Fibroblast of lung (primary cell): ENCODE data around the gene WWOX. TPM values are rescaled to one million over a fixed set of nuclear protein-coding genes. Genes with fewer than 3 reads are reported as not detected.
A peak's percentile ranks its signal among the peaks of the same experiment; 100 is the strongest.

Source experiments
- DNase-seq, 2 donors: peaks; one replicate each; pipeline versions ENCODE4 v3.0.0 to v3.0.0-alpha.2; 2010; ENCODE audit warnings: low read depth in 2 of 2
- H2AFZ ChIP-seq: 2 replicates; pipeline ENCODE4 v1.5.1; 2012; ENCODE audit warnings: low read length, control low read depth, inconsistent platforms
- H3K27ac ChIP-seq: 2 replicates; pipeline ENCODE4 v1.5.1; 2011; ENCODE audit warnings: low read length, control low read depth; ENCODE audit not compliant: insufficient read depth
- H3K27me3 ChIP-seq: 2 replicates; pipeline ENCODE4 v1.5.1; 2011; ENCODE audit warnings: mild to moderate bottlenecking, low read length; ENCODE audit not compliant: control insufficient read depth, insufficient read depth
- H3K36me3 ChIP-seq: 2 replicates; pipeline ENCODE4 v1.5.1; 2011; ENCODE audit warnings: low read length; ENCODE audit not compliant: control insufficient read depth, insufficient read depth
- H3K4me1 ChIP-seq: 2 replicates; pipeline ENCODE4 v1.5.1; 2011; ENCODE audit warnings: low read length; ENCODE audit not compliant: control insufficient read depth, insufficient read depth; ENCODE audit errors: extremely low read depth
- H3K4me2 ChIP-seq: 2 replicates; pipeline ENCODE4 v1.5.1; 2011; ENCODE audit warnings: low read length, control low read depth; ENCODE audit not compliant: insufficient read depth; ENCODE audit errors: extremely low read depth
- H3K4me3 ChIP-seq, 4 experiments: fragments of 200-600 bp in 1 of 4; sonication (generic) in 1 of 4; replicated peaks in 1 of 4; 2 replicates each; pipeline ENCODE4 v1.5.1; 2011 to 2016; ENCODE audit warnings: low read length in 4 of 4, low read depth in 3 of 4, mild to moderate bottlenecking in 3 of 4, control low read depth in 2 of 4, inconsistent platforms in 1 of 4, mixed read lengths in 1 of 4; ENCODE audit not compliant: insufficient read depth in 1 of 4; ENCODE audit errors: control extremely low read depth in 1 of 4
- H3K79me2 ChIP-seq: 2 replicates; pipeline ENCODE4 v1.5.1; 2012; ENCODE audit warnings: mild to moderate bottlenecking, low read length, inconsistent platforms; ENCODE audit not compliant: control insufficient read depth, insufficient read depth
- H3K9ac ChIP-seq: 2 replicates; pipeline ENCODE4 v1.5.1; 2011; ENCODE audit warnings: mild to moderate bottlenecking, low read length, control low read depth; ENCODE audit not compliant: insufficient read depth
- H3K9me3 ChIP-seq: 2 replicates; pipeline ENCODE4 v1.5.1; 2012; ENCODE audit warnings: low read depth, low read length; ENCODE audit not compliant: control insufficient read depth, insufficient read depth
- H4K20me1 ChIP-seq: 2 replicates; pipeline ENCODE4 v1.5.1; 2011; ENCODE audit warnings: low read length; ENCODE audit not compliant: control insufficient read depth, insufficient read depth; ENCODE audit errors: extremely low read depth
- EZH2 ChIP-seq: IDR thresholded peaks from 2 replicates; pipeline ENCODE4 v1.5.1; 2012; ENCODE audit warnings: low read length, control low read depth, mild to moderate bottlenecking; ENCODE audit errors: missing control alignments
- polyA plus RNA-seq, 2 donors: library from polyadenylated mRNA; depleted of rRNA in 1 of 2; stranded (reverse) in 1 of 2; unstranded in 1 of 2; fragments of >200 nt; gene quantifications; 2 replicates each; pipeline ENCODE4 v1.2.1, GENCODE V29; 2011 to 2012; ENCODE audit warnings: missing spikeins in 1 of 2
- total RNA-seq: library from RNA; depleted of rRNA; stranded (reverse); fragments of >200 nt; gene quantifications from 2 replicates; pipeline ENCODE4 v1.2.1, GENCODE V29; 2014
- TF ChIP-seq, protein P1 (sequence below), 2 donors: IDR thresholded peaks in 1 of 2; conservative IDR thresholded peaks in 1 of 2; 1 replicate in 1 of 2; 2 replicates in 1 of 2; pipeline ENCODE4 v1.5.1; 2011 to 2012; ENCODE audit warnings: low read length in 2 of 2, control low read depth in 1 of 2, inconsistent platforms in 1 of 2, low read depth in 1 of 2, mild to moderate bottlenecking in 1 of 2

Gene WWOX
- total and polyA plus RNA-seq, 2 donors (not counting 1 experiment from before 2014, with no cell fraction given), result 5.6 to 16.3 TPM

DNA sequence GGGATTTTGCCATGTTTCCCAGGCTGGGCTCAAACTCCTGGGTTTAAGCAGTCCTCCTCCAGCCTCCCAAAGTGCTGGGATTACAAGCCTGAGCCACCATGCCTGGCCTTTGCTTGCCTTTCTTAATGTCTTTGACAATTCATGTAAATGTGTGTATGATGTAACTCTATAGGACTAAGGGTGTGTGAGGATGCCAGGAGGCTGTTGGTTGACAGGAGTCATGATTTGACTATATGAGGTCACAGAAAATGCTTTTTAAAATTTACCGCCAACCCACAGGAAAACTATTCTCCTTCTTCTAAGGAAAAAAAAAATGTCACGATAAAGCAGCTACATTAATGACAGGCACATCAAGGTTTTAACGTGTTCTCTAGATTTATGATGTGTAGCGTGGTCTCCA lies 118.8 kb downstream of the WWOX start:
- peak in 1 of 2 donors; percentile 19 for DNase-seq

DNA sequence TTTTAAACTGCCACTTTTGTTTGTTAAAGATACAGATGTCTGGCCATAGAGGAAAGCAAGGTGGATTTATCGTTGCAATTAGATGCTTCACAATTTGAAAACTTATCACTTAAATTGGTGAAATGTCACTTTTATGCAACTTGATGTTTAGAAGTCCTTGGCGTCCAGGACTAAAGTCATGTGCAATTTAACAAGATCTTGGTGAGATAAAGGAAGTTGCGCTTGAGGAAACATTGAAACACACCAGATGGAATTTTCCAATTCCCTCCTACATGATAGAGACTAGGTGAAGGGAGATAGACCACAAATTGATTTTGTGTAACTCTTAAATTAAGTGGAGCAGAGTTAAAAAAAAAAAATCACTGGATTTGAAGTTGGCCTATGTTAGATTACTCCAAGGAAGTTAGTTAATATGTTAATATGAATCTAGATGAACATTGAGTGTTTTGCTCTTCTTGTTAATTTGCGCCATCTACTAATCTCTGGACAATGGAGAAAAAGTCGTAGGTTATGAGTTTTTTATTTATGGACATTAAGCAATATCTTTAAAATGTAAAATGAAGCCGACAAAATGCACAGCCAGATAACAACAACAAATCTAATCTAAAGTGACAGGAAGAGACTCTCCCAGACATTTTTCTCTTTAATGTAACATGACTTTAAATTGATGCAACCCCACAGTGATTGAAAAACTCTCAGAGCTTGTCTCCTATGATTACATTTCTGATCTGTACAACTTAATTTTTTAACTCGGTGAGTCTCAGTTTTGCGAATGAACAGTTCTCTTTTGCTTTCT lies 119.6 kb downstream of the WWOX start:
- no peaks in the 10 kb centered on the region for H3K4me1 ChIP-seq
- no peaks in the 10 kb centered on the region for H3K79me2 ChIP-seq
- TF ChIP-seq, protein P1, sequence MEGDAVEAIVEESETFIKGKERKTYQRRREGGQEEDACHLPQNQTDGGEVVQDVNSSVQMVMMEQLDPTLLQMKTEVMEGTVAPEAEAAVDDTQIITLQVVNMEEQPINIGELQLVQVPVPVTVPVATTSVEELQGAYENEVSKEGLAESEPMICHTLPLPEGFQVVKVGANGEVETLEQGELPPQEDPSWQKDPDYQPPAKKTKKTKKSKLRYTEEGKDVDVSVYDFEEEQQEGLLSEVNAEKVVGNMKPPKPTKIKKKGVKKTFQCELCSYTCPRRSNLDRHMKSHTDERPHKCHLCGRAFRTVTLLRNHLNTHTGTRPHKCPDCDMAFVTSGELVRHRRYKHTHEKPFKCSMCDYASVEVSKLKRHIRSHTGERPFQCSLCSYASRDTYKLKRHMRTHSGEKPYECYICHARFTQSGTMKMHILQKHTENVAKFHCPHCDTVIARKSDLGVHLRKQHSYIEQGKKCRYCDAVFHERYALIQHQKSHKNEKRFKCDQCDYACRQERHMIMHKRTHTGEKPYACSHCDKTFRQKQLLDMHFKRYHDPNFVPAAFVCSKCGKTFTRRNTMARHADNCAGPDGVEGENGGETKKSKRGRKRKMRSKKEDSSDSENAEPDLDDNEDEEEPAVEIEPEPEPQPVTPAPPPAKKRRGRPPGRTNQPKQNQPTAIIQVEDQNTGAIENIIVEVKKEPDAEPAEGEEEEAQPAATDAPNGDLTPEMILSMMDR (conservative IDR thresholded peaks at IDR 0.05 in 1 of 2, IDR thresholded peaks at IDR 0.05 in 1 of 2; ENCODE audit: low read depth in 1 of 2, low read length in 2 of 2), result no peak
- TF ChIP-seq EZH2, result no peak
- DNase-seq, result no peak
- no peaks in the 10 kb centered on the region for H4K20me1 ChIP-seq
- no peak overlapping the region for H3K27ac ChIP-seq
- H2AFZ ChIP-seq, result no peak overlapping the region
- no peaks in the 10 kb centered on the region for H3K36me3 ChIP-seq
- H3K27me3 ChIP-seq, result no peaks in the 10 kb centered on the region
- H3K9me3 ChIP-seq, result no peaks in the 10 kb centered on the region
- no peak overlapping the region for H3K4me2 ChIP-seq
- H3K9ac ChIP-seq, result no peak overlapping the region
- H3K4me3 ChIP-seq, result no peak overlapping the region

More for the DNA sequence above, 118.8 kb downstream of the WWOX start:
- Histone ChIP-seq H3K27me3 (no peaks in the 10 kb centered on the region), H3K9me3 (no peaks in the 10 kb centered on the region), H4K20me1 (no peaks in the 10 kb centered on the region), H3K36me3 (no peaks in the 10 kb centered on the region), H3K4me2 (no peak overlapping the region), H3K27ac (no peak overlapping the region), H3K4me3 (no peak overlapping the region), H2AFZ (no peak overlapping the region), H3K79me2 (no peaks in the 10 kb centered on the region), H3K9ac (no peak overlapping the region), H3K4me1 (no peaks in the 10 kb centered on the region)
- TF ChIP-seq EZH2, result no peak
- TF ChIP-seq, protein P1 (conservative IDR thresholded peaks at IDR 0.05 in 1 of 2, IDR thresholded peaks at IDR 0.05 in 1 of 2; ENCODE audit: low read depth in 1 of 2, low read length in 2 of 2), result no peak

DNA sequence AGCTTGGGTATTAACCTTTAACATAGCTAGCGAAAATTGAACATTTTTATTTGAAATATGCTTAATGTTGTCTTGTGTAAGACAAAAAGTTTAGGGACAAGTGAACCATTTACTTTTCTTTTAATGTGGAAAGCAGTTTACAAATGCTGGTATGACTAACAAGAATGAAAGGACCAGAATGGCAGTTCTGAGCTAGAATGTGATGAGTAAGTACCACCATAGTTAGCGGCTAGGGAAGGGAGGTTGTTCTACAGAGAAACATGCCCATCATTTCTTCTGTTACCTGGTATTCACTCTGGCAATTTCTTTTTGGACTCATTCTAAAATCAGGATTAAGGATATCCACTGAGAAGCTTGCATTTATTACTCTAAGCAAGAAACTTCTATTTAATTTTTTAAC lies 121.1 kb downstream of the WWOX start:
- H3K36me3 ChIP-seq, result no peaks in the 10 kb centered on the region
- H4K20me1 ChIP-seq, result no peaks in the 10 kb centered on the region
- H3K79me2 ChIP-seq, result no peaks in the 10 kb centered on the region
- DNase-seq, result no peak
- TF ChIP-seq EZH2, result no peak
- TF ChIP-seq, protein P1 (conservative IDR thresholded peaks at IDR 0.05 in 1 of 2, IDR thresholded peaks at IDR 0.05 in 1 of 2; ENCODE audit: low read depth in 1 of 2, low read length in 2 of 2), result no peak
- H3K4me3 ChIP-seq, result no peak overlapping the region
- H3K4me2 ChIP-seq, result no peak overlapping the region
- H3K27ac ChIP-seq, result no peak overlapping the region
- H3K9me3 ChIP-seq, result no peaks in the 10 kb centered on the region
- H3K9ac ChIP-seq, result no peak overlapping the region
- H3K27me3 ChIP-seq, result no peaks in the 10 kb centered on the region
- H3K4me1 ChIP-seq, result no peaks in the 10 kb centered on the region
- H2AFZ ChIP-seq, result no peak overlapping the region
